Stimulated activated CD8-positive, alpha-beta memory T cell treated with anti-CD3 and anti-CD28 coated beads, Interleukin-7, amount 100 ng/mL, for 48 hours (primary cell): ENCODE results near the gene KRTDAP.
A peak's percentile ranks its signal among the peaks of the same experiment; 100 is the strongest.

Experiments
- DNase-seq, 2 donors: peaks; one replicate each; pipeline ENCODE4 v3.0.0-alpha.2; 2020; ENCODE audit warnings: low read depth in 1 of 2; ENCODE audit errors: extremely low read depth in 1 of 2

Gene KRTDAP

GRCh38 chr19:35455616-35456201, 34.6 kb downstream of the KRTDAP start:
- DNase-seq = no peak

- no peak for DNase-seq
These were observed 35.6 kb downstream of the KRTDAP start for GRCh38 chr19:35454663-35455062.

- peak in 1 of 2 donors; percentile 45 for DNase-seq
These were observed 38.7 kb downstream of the KRTDAP start for GRCh38 chr19:35451338-35452096.

- DNase-seq = no peak
These were observed 40.8 kb downstream of the KRTDAP start for GRCh38 chr19:35449359-35450043.

- DNase-seq = no peak
These were observed 42.4 kb downstream of the KRTDAP start, which contains the start of gene FFAR2 for GRCh38 chr19:35447606-35448469. TSS of gene FFAR2 (plus strand) at chr19:35448257. CDS start at chr19:35449715, 1,458 bp downstream.

GRCh38 chr19:35445826-35446593, 44.3 kb downstream of the KRTDAP start:
- no peak for DNase-seq

- DNase-seq = no peak
These were observed 45.5 kb downstream of the KRTDAP start for GRCh38 chr19:35444735-35445134.

GRCh38 chr19:35442091-35442490, 48.2 kb downstream of the KRTDAP start:
- no peak for DNase-seq

GRCh38 chr19:35439921-35440320, 50.3 kb downstream of the KRTDAP start:
- no peak for DNase-seq

- DNase-seq = no peak
These were observed 51.7 kb downstream of the KRTDAP start for GRCh38 chr19:35438527-35438926.

GRCh38 chr19:35438096-35438495, 52.2 kb downstream of the KRTDAP start:
- no peak for DNase-seq

- DNase-seq = no peak
These were observed 52.8 kb downstream of the KRTDAP start for GRCh38 chr19:35437406-35437951.
